Hepatocyte (in vitro differentiated cells): ENCODE measurements around the gene HEPACAM.

Experiments used
- CTCF ChIP-seq: fragments of 200-600 bp; sonication (generic); IDR thresholded peaks from 2 replicates; pipeline ENCODE4 v1.5.1; 2016; ENCODE audit warnings: antibody characterized with exemption, mild to moderate bottlenecking; ENCODE audit not compliant: poor library complexity
- EZH2 ChIP-seq: fragments of 200-600 bp; sonication (generic); IDR thresholded peaks from 2 replicates; pipeline ENCODE4 v1.6.1; 2016; ENCODE audit warnings: antibody characterized with exemption, mild to moderate bottlenecking, borderline replicate concordance

- TF ChIP-seq CTCF (no peak), EZH2 (no peak)
Measured at GRCh38 chr11:124937336-124937935, 1.6 kb upstream of the HEPACAM start.
